Measurements from ENCODE around the gene CAV1.

GRCh38 chr7:116545411-116545993 lies 20.7 kb downstream of the CAV1 start:
- TF ChIP-seq POLR2A (IDR thresholded peaks at IDR 0.05; ENCODE audit: low read depth, low read length) (no peak), POLR2AphosphoS5 (IDR thresholded peaks at IDR 0.05; ENCODE audit: low read depth, low read length) (no peak), TAF1 (IDR thresholded peaks at IDR 0.05; ENCODE audit: low read depth, low read length) (no peak)

All from GM12891 (cell line).